ENCODE measurements around the gene PARD3B. TPM values are rescaled to one million over a fixed set of nuclear protein-coding genes. Genes with fewer than 3 reads are reported as not detected.

Gene PARD3B
- polyA plus RNA-seq, 3 donors = not detected

- Histone ChIP-seq H3K27me3 (ENCODE audit: control insufficient read depth in 2 of 2, insufficient read depth in 2 of 2, low read length in 2 of 2) (no peaks in the 10 kb centered on the region), H3K79me2 (ENCODE audit: insufficient read depth, low read length) (no peaks in the 10 kb centered on the region), H4K20me1 (ENCODE audit: insufficient read depth, low read length) (no peaks in the 10 kb centered on the region), H2AFZ (ENCODE audit: insufficient read depth, low read depth, low read length, poor library complexity, severe bottlenecking) (no peak overlapping the region), H3K4me1 (ENCODE audit: control insufficient read depth in 1 of 2, insufficient read depth in 2 of 2, low read length in 2 of 2) (no peaks in the 10 kb centered on the region), H3K27ac (ENCODE audit: low read depth in 1 of 2, low read length in 2 of 2) (no peak overlapping the region), H3K4me3 (replicated peaks in 1 of 3; ENCODE audit: low read depth in 2 of 3, low read length in 3 of 3) (no peak overlapping the region), H3K9ac (ENCODE audit: insufficient read depth, low read length, poor library complexity, severe bottlenecking) (no peak overlapping the region), H3K36me3 (replicated peaks in 1 of 2; ENCODE audit: control insufficient read depth in 1 of 2, insufficient read depth in 2 of 2, low read length in 2 of 2) (no peaks in the 10 kb centered on the region), H3K9me3 (replicated peaks in 1 of 2; ENCODE audit: control insufficient read depth in 1 of 2, insufficient read depth in 1 of 2, low read length in 2 of 2) (peaks cover 0 to 8% of the 10 kb centered on the region in 2 donors), H3K4me2 (replicated peaks; ENCODE audit: extremely low read depth, low read length, poor library complexity, severe bottlenecking) (no peak overlapping the region)
- intact Hi-C loops (cut with micrococcal nuclease) = no loop called here
- no peak for TF ChIP-seq CTCF (IDR thresholded peaks at IDR 0.05)
- peaks cover 0 to 11% (median 9%) of the 10 kb centered on the region in 7 donors for H3K9me3 Mint-ChIP-seq
- no peaks in the 10 kb centered on the region for H3K27me3 Mint-ChIP-seq (ENCODE audit: low read depth in 3 of 3)
- no peak overlapping the region for H3K4me3 Mint-ChIP-seq
- 88% methylated on average over 5 of the region's 11 CpGs for WGBS (ENCODE audit: insufficient coverage)
- no peaks in the 10 kb centered on the region for H3K4me1 Mint-ChIP-seq
- H3K27ac Mint-ChIP-seq = no peak overlapping the region
- no peaks in the 10 kb centered on the region for H3K36me3 Mint-ChIP-seq
- no peak for DNase-seq
These were observed 33.8 kb downstream of the PARD3B start for GRCh38 chr2:204578928-204579598.

GRCh38 chr2:204581946-204582345 lies 36.7 kb downstream of the PARD3B start:
- Histone ChIP-seq H3K27me3 (ENCODE audit: control insufficient read depth in 2 of 2, insufficient read depth in 2 of 2, low read length in 2 of 2) (no peaks in the 10 kb centered on the region), H2AFZ (ENCODE audit: insufficient read depth, low read depth, low read length, poor library complexity, severe bottlenecking) (no peak overlapping the region), H3K36me3 (replicated peaks in 1 of 2; ENCODE audit: control insufficient read depth in 1 of 2, insufficient read depth in 2 of 2, low read length in 2 of 2) (no peaks in the 10 kb centered on the region), H3K4me2 (replicated peaks; ENCODE audit: extremely low read depth, low read length, poor library complexity, severe bottlenecking) (no peak overlapping the region), H4K20me1 (ENCODE audit: insufficient read depth, low read length) (no peaks in the 10 kb centered on the region), H3K9me3 (replicated peaks in 1 of 2; ENCODE audit: control insufficient read depth in 1 of 2, insufficient read depth in 1 of 2, low read length in 2 of 2) (peaks cover 6 to 11% of the 10 kb centered on the region in 2 donors), H3K4me3 (replicated peaks in 1 of 3; ENCODE audit: low read depth in 2 of 3, low read length in 3 of 3) (no peak overlapping the region), H3K9ac (ENCODE audit: insufficient read depth, low read length, poor library complexity, severe bottlenecking) (no peak overlapping the region), H3K79me2 (ENCODE audit: insufficient read depth, low read length) (no peaks in the 10 kb centered on the region), H3K4me1 (ENCODE audit: control insufficient read depth in 1 of 2, insufficient read depth in 2 of 2, low read length in 2 of 2) (no peaks in the 10 kb centered on the region), H3K27ac (ENCODE audit: low read depth in 1 of 2, low read length in 2 of 2) (no peak overlapping the region)
- Mint-ChIP-seq H3K27me3 (ENCODE audit: low read depth in 3 of 3) (no peaks in the 10 kb centered on the region), H3K9me3 (peaks cover 0 to 13% (median 9%) of the 10 kb centered on the region in 7 donors), H3K4me1 (no peaks in the 10 kb centered on the region), H3K36me3 (no peaks in the 10 kb centered on the region), H3K4me3 (no peak overlapping the region), H3K27ac (no peak overlapping the region)
- WGBS (ENCODE audit: insufficient coverage) = 73% methylated on average over 2 of the region's 4 CpGs
- no peak for DNase-seq
- intact Hi-C loops (cut with micrococcal nuclease) = no loop called here
- TF ChIP-seq CTCF (IDR thresholded peaks at IDR 0.05) = no peak

All from CD14-positive monocyte (primary cell).